Measurements from ENCODE around the gene RBMS1. TPM values are rescaled to one million over a fixed set of nuclear protein-coding genes. Genes with fewer than 3 reads are reported as not detected.

Gene RBMS1
- total RNA-seq, 1 experiment from 2014 or later: 77.5 TPM

DNA sequence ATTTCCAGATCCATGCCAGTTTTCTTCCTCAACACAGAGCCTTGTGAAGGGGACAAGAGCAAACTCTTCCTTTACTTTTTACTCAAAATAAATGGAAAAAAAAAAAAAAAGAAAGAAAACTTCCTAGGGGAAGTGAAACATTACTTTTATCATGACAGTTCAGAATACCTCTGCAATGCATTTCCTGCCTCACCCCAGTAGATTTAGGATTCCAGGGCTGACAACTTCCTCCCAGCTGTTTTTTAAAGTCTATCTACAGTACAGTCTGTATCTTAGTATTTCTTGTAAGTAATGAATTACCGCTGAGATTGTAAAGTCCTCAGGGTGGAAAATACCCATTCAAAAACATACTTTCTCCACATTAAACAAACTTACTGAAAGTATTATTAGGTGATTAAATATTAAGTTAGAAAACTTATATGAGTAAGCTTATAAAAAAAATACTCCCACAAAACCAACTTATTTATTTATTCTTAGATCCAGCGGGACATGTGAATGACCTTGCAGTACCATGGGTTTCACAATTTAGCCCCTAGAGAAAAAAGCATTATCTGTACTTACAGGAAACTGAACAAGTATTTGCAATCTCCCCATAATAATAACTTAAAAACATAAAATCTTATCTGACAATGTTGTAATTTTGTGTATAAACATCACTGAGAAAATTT, 117.7 kb downstream of the RBMS1 start:
- no peak overlapping the region for H3T11ph ChIP-seq (ENCODE audit: low read length)
- no peak overlapping the region for H2AFZ ChIP-seq (ENCODE audit: low read length)
- H3K27me3 ChIP-seq (ENCODE audit: insufficient read depth, low read length): no peaks in the 10 kb centered on the region
- no peak overlapping the region for H3K23ac ChIP-seq (ENCODE audit: insufficient read length, low read depth, low read length)
- no peak overlapping the region for H3K14ac ChIP-seq (ENCODE audit: insufficient read depth, low read length)
- H2AK5ac ChIP-seq (ENCODE audit: insufficient read length, low read length): no peak overlapping the region
- Mint-ChIP-seq H3K36me3 (ENCODE audit: insufficient read depth in 1 of 3, low read depth in 3 of 3) (peaks cover 0 to 4% (median 2%) of the 10 kb centered on the region in 3 experiments; a peak in 3 of 7 replicates), H3K27me3 (ENCODE audit: low read depth) (no peaks in the 10 kb centered on the region), H3K27ac (peak overlapping the region in 1 of 3 experiments; percentile 29; a peak in 2 of 7 replicates), H3K4me3 (no peak overlapping the region), H3K9me3 (no peaks in the 10 kb centered on the region), H3K4me1 (peaks cover 69 to 81% of the 10 kb centered on the region in 2 experiments)
- DNase-seq: no peak
- no peak overlapping the region for H4K91ac ChIP-seq (ENCODE audit: insufficient read length, low read depth, low read length)
- no peak overlapping the region for H4K5ac ChIP-seq (ENCODE audit: insufficient read length, low read depth, low read length)
- H3K9me3 ChIP-seq (ENCODE audit: control insufficient read depth, low read depth, low read length): no peaks in the 10 kb centered on the region
- no peak overlapping the region for H2BK15ac ChIP-seq (ENCODE audit: low read depth, low read length)
- no peak overlapping the region for H3K4ac ChIP-seq (ENCODE audit: low read depth, low read length)
- H3K4me1 ChIP-seq (ENCODE audit: insufficient read depth, low read length): peaks cover 7% of the 10 kb centered on the region
- no peak overlapping the region for H2BK120ac ChIP-seq (ENCODE audit: low read depth, low read length, poor library complexity, severe bottlenecking)
- peaks cover 11% of the 10 kb centered on the region; the same call in 1 of the 2 replicates for H3K79me2 ChIP-seq (ENCODE audit: insufficient read depth, low read length)
- no peaks in the 10 kb centered on the region for H4K20me1 ChIP-seq (ENCODE audit: control insufficient read depth, insufficient read depth, insufficient read length)
- H3K79me1 ChIP-seq (ENCODE audit: insufficient read depth, low read depth, low read length, poor library complexity, severe bottlenecking): no peaks in the 10 kb centered on the region
- no peak overlapping the region for H3K27ac ChIP-seq (ENCODE audit: insufficient read length, low read depth, low read length)
- no peaks in the 10 kb centered on the region for H3K23me2 ChIP-seq (ENCODE audit: insufficient read length, low read depth, low read length, poor library complexity, severe bottlenecking)
- H3K56ac ChIP-seq (ENCODE audit: insufficient read length, low read depth, low read length): no peak overlapping the region
- no peak overlapping the region for H3K18ac ChIP-seq (ENCODE audit: insufficient read length, low read depth, low read length)
- no peak overlapping the region for H2BK5ac ChIP-seq (ENCODE audit: insufficient read length, low read length)
- TF ChIP-seq, protein P1, sequence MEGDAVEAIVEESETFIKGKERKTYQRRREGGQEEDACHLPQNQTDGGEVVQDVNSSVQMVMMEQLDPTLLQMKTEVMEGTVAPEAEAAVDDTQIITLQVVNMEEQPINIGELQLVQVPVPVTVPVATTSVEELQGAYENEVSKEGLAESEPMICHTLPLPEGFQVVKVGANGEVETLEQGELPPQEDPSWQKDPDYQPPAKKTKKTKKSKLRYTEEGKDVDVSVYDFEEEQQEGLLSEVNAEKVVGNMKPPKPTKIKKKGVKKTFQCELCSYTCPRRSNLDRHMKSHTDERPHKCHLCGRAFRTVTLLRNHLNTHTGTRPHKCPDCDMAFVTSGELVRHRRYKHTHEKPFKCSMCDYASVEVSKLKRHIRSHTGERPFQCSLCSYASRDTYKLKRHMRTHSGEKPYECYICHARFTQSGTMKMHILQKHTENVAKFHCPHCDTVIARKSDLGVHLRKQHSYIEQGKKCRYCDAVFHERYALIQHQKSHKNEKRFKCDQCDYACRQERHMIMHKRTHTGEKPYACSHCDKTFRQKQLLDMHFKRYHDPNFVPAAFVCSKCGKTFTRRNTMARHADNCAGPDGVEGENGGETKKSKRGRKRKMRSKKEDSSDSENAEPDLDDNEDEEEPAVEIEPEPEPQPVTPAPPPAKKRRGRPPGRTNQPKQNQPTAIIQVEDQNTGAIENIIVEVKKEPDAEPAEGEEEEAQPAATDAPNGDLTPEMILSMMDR (conservative IDR thresholded peaks at IDR 0.05): no peak
- no peak overlapping the region for H2BK12ac ChIP-seq (ENCODE audit: insufficient read length, low read depth, low read length)
- no CpG with 5 or more reads among the region's 2 CpGs for WGBS (ENCODE audit: extremely low coverage, insufficient read length, low lambda C conversion rate)
- no peak overlapping the region for H3K9ac ChIP-seq (ENCODE audit: extremely low read depth, insufficient read length, low read length)
- H4K8ac ChIP-seq (replicated peaks; ENCODE audit: insufficient read length, low read depth, low read length): no peak overlapping the region
- no peak overlapping the region for H2BK20ac ChIP-seq (ENCODE audit: low read depth, low read length, poor library complexity, severe bottlenecking)
- H3K4me2 ChIP-seq (ENCODE audit: insufficient read depth, insufficient read length, low read length): no peak overlapping the region

Measured in H9 (cell line).